H1 (cell line): ENCODE results near the gene UBE2I.

ENCODE experiments used
- TCF12 ChIP-seq: IDR thresholded peaks from 2 replicates; pipeline ENCODE4 v1.6.1; 2011; ENCODE audit warnings: low read depth, mild to moderate bottlenecking, low read length
- ZNF274 ChIP-seq: IDR thresholded peaks from 2 replicates; pipeline ENCODE4 v1.7.0; 2012; ENCODE audit warnings: low read length, borderline replicate concordance; ENCODE audit errors: extremely low read depth

DNA sequence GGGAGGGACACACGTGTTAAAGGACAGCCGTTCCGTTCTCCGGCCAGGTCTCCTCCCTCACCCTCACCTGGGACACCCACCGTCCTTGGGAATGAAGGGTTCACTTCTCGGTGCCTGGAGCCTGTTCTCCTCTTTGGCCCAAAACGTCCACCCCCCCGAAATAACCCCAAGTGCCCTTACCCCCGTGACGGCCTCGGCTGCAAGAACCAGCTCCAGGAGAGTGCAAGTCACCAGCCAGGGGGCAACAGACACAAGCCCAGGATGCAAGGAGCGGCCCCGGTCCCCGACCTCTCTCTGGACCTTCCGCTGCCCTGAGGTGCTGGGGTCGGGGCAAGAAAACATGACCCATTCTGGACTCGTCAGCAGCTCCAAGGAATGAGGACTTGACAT lies 20.0 kb upstream of the UBE2I start:
- TF ChIP-seq ZNF274 (no peak), TCF12 (no peak)
